ENCODE results near the gene SLC25A21.

DNA sequence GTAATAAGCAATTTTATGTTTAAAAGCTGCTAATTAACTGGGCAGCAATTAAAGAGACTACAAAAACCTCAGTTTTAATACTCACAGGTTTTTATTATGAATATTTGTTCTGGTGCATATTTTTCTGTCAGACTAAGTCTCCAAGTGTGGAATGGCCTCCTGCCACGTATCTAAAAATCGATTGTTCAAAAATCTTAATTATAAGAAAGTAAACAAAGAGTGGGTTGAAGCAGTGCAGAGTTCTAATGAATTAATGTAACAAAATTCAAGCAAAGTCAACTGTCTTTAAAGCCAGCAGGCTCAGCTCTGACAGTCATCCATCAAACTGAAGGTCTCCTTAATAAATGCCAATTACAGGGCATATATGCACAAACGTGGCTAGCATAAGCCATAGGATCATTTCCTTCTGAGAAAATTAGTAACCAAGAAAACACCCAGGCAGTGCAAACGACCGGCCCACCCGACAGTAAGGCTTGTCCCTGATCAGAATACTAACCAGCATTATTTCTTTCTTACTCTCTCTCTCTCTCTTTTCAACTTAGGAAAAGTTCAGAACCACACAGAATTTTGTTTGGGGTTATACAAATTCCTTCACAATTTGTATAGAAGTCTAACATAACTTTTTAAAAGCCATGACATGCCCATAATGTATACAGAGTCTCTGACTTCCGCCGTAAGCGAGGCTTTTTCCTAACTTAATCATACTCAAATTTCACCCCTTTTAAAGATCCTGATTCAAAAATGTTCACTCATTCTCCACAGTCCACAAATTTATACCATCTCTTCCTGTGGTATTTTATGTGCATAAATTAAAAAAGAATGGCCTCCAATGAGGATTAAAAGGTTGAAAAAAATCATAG, 83.8 kb downstream of the SLC25A21 start:
- TF ChIP-seq, protein P1, sequence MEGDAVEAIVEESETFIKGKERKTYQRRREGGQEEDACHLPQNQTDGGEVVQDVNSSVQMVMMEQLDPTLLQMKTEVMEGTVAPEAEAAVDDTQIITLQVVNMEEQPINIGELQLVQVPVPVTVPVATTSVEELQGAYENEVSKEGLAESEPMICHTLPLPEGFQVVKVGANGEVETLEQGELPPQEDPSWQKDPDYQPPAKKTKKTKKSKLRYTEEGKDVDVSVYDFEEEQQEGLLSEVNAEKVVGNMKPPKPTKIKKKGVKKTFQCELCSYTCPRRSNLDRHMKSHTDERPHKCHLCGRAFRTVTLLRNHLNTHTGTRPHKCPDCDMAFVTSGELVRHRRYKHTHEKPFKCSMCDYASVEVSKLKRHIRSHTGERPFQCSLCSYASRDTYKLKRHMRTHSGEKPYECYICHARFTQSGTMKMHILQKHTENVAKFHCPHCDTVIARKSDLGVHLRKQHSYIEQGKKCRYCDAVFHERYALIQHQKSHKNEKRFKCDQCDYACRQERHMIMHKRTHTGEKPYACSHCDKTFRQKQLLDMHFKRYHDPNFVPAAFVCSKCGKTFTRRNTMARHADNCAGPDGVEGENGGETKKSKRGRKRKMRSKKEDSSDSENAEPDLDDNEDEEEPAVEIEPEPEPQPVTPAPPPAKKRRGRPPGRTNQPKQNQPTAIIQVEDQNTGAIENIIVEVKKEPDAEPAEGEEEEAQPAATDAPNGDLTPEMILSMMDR (conservative IDR thresholded peaks at IDR 0.05 in 1 of 2, IDR thresholded peaks at IDR 0.05 in 1 of 2; ENCODE audit: low read depth in 1 of 2, low read length in 2 of 2), result no peak
- TF ChIP-seq EZH2 (IDR thresholded peaks at IDR 0.05; ENCODE audit: low read length, missing control alignments), result no peak
